ENCODE results near the gene BOLA2B. TPM values are rescaled to one million over a fixed set of nuclear protein-coding genes. Genes with fewer than 3 reads are reported as not detected.
"Not testable (repeated sequence)": the region's sequence is repeated elsewhere in the genome, so short reads cannot be mapped to it uniquely, and the experiment has no call there.

BOLA2B gene
- total RNA-seq, 1 donor from 2014 or later, result 70.6 TPM

DNA sequence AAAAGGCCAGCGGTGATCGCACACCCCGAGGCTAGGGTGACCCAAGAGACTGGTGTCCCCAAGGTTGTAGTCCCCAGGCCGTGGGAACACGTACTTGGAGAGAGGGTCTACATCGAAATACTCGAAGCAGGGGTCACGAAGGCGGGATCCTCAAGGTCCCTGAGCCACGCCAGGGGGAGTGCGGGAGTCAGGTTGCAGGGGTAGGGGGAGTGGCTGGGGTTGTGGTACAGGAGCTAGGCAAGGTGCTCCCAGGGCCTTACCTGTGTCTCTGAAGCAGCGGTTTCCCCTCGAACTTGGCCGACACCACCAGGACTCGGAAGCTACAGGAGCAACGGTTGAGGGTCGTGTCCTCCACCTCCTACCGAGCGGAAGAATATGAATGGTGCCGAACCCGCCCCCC, 368 bp downstream of the BOLA2B start:
- not testable (repeated sequence) for H3K4me1 Mint-ChIP-seq (ENCODE audit: unreplicated experiment); H3K9me3 Mint-ChIP-seq (ENCODE audit: unreplicated experiment); H3K4me3 Mint-ChIP-seq (ENCODE audit: unreplicated experiment); H3K27ac Mint-ChIP-seq (ENCODE audit: unreplicated experiment); H3K27me3 Mint-ChIP-seq (ENCODE audit: unreplicated experiment); DNase-seq (ENCODE audit: low spot score); H3K36me3 Mint-ChIP-seq (ENCODE audit: low read depth, unreplicated experiment)

DNA sequence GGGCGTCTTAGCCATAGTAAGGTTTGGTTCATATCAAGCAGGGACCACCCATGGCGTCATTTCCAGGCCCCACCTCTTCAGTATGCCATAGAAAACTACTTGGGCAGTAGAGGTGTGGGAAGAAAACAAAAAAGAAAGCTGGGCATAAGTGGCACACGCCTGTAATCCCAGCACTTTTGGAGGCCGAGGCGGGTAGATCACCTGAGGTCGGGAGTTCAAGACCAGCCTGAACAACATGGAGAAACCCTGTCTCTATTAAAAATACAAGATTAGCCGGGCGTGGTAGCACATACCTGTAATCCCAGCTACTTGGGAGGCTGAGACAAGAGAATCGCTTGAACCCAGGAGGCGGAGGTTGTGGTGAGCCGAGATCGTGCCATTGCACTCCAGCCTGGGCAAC, 2.3 kb downstream of the BOLA2B start:
- H3K4me3 Mint-ChIP-seq (ENCODE audit: unreplicated experiment); DNase-seq (ENCODE audit: low spot score); H3K27ac Mint-ChIP-seq (ENCODE audit: unreplicated experiment); H3K36me3 Mint-ChIP-seq (ENCODE audit: low read depth, unreplicated experiment); H3K9me3 Mint-ChIP-seq (ENCODE audit: unreplicated experiment); H3K4me1 Mint-ChIP-seq (ENCODE audit: unreplicated experiment); H3K27me3 Mint-ChIP-seq (ENCODE audit: unreplicated experiment): not testable (repeated sequence)

DNA sequence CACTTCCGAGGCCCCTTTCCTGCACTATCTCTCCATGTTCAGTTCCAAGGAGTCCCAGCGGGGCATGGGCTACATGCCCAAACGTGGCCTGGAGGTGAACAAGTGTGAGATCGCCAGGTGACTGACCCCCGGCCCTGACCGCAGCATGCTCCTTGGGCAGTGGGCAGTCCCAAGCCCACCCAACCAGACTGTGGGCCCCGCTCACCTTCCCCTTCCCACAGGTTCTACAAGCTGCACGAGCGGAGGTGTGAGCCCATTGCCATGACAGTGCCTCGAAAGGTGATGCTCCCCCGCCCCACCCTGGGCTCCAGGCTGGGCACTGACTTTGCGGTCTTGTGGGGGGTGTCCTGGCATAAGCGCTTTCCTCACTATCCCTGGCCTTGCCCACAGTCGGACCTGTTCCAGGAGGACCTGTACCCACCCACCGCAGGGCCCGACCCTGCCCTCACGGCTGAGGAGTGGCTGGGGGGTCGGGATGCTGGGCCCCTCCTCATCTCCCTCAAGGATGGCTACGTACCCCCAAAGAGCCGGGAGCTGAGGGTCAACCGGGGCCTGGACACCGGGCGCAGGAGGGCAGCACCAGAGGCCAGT, 5.4 kb downstream of the BOLA2B start:
- H3K27ac Mint-ChIP-seq (ENCODE audit: unreplicated experiment), result no peak overlapping the region
- no peaks in the 10 kb centered on the region for H3K36me3 Mint-ChIP-seq (ENCODE audit: low read depth, unreplicated experiment)
- H3K4me3 Mint-ChIP-seq (ENCODE audit: unreplicated experiment), result no peak overlapping the region
- peaks cover 5% of the 10 kb centered on the region for H3K27me3 Mint-ChIP-seq (ENCODE audit: unreplicated experiment)
- DNase-seq (ENCODE audit: low spot score), result peak; percentile 2
- no peaks in the 10 kb centered on the region for H3K9me3 Mint-ChIP-seq (ENCODE audit: unreplicated experiment)
- TF ChIP-seq, protein P1, sequence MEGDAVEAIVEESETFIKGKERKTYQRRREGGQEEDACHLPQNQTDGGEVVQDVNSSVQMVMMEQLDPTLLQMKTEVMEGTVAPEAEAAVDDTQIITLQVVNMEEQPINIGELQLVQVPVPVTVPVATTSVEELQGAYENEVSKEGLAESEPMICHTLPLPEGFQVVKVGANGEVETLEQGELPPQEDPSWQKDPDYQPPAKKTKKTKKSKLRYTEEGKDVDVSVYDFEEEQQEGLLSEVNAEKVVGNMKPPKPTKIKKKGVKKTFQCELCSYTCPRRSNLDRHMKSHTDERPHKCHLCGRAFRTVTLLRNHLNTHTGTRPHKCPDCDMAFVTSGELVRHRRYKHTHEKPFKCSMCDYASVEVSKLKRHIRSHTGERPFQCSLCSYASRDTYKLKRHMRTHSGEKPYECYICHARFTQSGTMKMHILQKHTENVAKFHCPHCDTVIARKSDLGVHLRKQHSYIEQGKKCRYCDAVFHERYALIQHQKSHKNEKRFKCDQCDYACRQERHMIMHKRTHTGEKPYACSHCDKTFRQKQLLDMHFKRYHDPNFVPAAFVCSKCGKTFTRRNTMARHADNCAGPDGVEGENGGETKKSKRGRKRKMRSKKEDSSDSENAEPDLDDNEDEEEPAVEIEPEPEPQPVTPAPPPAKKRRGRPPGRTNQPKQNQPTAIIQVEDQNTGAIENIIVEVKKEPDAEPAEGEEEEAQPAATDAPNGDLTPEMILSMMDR (IDR thresholded peaks at IDR 0.05; ENCODE audit: unreplicated experiment), result no peak
- no peaks in the 10 kb centered on the region for H3K4me1 Mint-ChIP-seq (ENCODE audit: unreplicated experiment)

DNA sequence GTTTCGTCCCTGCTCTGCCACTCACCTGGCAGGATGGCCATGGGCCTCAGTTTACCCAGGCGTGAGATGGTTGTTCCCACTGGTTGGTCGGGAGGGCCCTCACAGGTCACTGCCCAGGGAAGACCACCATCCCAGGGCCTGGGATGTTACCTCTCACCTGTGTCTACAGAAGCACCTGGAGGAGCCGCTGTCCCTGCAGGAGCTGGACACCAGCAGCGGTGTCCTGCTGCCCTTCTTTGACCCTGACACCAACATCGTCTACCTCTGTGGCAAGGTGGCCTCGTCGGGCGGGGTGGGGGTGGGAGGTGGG, 6.0 kb downstream of the BOLA2B start:
- Mint-ChIP-seq H3K4me1 (ENCODE audit: unreplicated experiment) (no peaks in the 10 kb centered on the region), H3K36me3 (ENCODE audit: low read depth, unreplicated experiment) (no peaks in the 10 kb centered on the region), H3K27me3 (ENCODE audit: unreplicated experiment) (peaks cover 7% of the 10 kb centered on the region), H3K4me3 (ENCODE audit: unreplicated experiment) (no peak overlapping the region), H3K9me3 (ENCODE audit: unreplicated experiment) (no peaks in the 10 kb centered on the region), H3K27ac (ENCODE audit: unreplicated experiment) (no peak overlapping the region)
- TF ChIP-seq, protein P1 (IDR thresholded peaks at IDR 0.05; ENCODE audit: unreplicated experiment), result no peak
- DNase-seq (ENCODE audit: low spot score), result no peak

DNA sequence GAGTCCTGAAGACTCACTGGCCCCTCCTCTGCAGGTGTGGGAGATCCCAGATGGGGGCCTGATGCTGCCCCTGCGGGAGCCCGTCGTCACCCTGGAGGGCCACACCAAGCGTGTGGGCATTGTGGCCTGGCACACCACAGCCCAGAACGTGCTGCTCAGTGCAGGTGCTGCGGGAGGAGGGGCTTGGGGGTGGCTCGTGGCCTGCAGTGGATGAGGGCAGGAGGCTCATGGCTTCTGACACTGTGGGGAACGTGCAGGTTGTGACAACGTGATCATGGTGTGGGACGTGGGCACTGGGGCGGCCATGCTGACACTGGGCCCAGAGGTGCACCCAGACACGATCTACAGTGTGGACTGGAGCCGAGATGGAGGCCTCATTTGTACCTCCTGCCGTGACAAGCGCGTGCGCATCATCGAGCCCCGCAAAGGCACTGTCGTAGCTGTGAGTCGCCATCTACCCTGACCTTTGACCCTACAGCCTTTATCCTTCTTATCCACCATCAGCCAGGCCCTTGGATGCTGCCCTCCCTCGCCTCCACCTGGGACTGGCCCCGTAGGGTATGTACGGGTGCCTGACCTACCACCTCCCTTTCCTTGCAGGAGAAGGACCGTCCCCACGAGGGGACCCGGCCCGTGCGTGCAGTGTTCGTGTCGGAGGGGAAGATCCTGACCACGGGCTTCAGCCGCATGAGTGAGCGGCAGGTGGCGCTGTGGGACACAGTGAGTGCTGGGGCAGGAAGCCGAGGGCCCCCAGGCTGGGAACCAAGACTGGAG, 6.5 kb downstream of the BOLA2B start:
- TF ChIP-seq, protein P1 (IDR thresholded peaks at IDR 0.05; ENCODE audit: unreplicated experiment), result peak; percentile 84
- Mint-ChIP-seq H3K27me3 (ENCODE audit: unreplicated experiment) (peaks cover 9% of the 10 kb centered on the region), H3K27ac (ENCODE audit: unreplicated experiment) (no peak overlapping the region)

DNA sequence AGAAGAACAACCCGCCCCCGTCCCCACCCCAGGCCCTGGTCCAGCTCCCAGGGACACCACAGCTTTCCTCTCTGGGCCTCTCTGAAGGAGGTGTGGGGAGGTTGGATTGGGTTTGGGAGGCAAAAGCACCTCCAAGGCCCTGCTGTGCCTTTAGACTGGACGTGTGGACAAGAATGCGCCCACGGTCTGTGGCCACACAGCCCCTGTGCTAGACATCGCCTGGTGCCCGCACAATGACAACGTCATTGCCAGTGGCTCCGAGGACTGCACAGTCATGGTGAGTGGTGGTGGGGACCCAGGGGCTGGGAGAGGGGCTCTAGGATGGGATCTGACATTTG, 7.1 kb downstream of the BOLA2B start:
- Mint-ChIP-seq H3K9me3 (ENCODE audit: unreplicated experiment) (no peaks in the 10 kb centered on the region), H3K4me3 (ENCODE audit: unreplicated experiment) (no peak overlapping the region), H3K27ac (ENCODE audit: unreplicated experiment) (no peak overlapping the region), H3K36me3 (ENCODE audit: low read depth, unreplicated experiment) (no peaks in the 10 kb centered on the region), H3K27me3 (ENCODE audit: unreplicated experiment) (peaks cover 9% of the 10 kb centered on the region), H3K4me1 (ENCODE audit: unreplicated experiment) (no peaks in the 10 kb centered on the region)
- TF ChIP-seq, protein P1 (IDR thresholded peaks at IDR 0.05; ENCODE audit: unreplicated experiment), result no peak
- DNase-seq (ENCODE audit: low spot score), result no peak

More for the DNA sequence above, 6.5 kb downstream of the BOLA2B start:
- no peaks in the 10 kb centered on the region for H3K4me1 Mint-ChIP-seq (ENCODE audit: unreplicated experiment)
- no peaks in the 10 kb centered on the region for H3K36me3 Mint-ChIP-seq (ENCODE audit: low read depth, unreplicated experiment)
- DNase-seq (ENCODE audit: low spot score), result peak; percentile 82
- no peak overlapping the region for H3K4me3 Mint-ChIP-seq (ENCODE audit: unreplicated experiment)
- no peaks in the 10 kb centered on the region for H3K9me3 Mint-ChIP-seq (ENCODE audit: unreplicated experiment)
